T-cell (primary cell): ENCODE data around the gene AMELX. TPM values are rescaled to one million over a fixed set of nuclear protein-coding genes. Genes with fewer than 3 reads are reported as not detected.

ENCODE experiments used
- ATAC-seq, 4 experiments: fragments of 200-7000 bp in 3 of 4; fragments of 150-1000 bp in 1 of 4; cut with Tn5 transposase; replicated peaks in 1 of 4; 1 replicate in 3 of 4; 2 replicates in 1 of 4; pipeline ENCODE4 v1.10.0; 2021; ENCODE audit warnings: moderate library complexity in 3 of 4, mild to moderate bottlenecking in 2 of 4, moderate number of reproducible peaks in 1 of 4
- CTCF ChIA-PET, 2 donors: fragments of 300-600 bp; sonication (Branson Sonifier 250); formaldehyde crosslinking; loops; one replicate each; lab custom pipeline; 2022; ENCODE audit warnings: antibody characterized with exemption in 2 of 2; lab: Charles Lee
- POLR2A ChIA-PET, 2 donors: fragments of 300-600 bp; sonication (Branson Sonifier 250); formaldehyde crosslinking; loops; one replicate each; lab custom pipeline; 2022; ENCODE audit warnings: antibody characterized with exemption in 2 of 2; lab: Charles Lee
- DNase-seq, 35 experiments: peaks; one replicate each; pipeline versions ENCODE4 v3.0.0 to v3.0.0-alpha.2; 2013 to 2023
- H3K27ac ChIP-seq: one replicate; pipeline ENCODE4 v1.5.1; 2013; ENCODE audit warnings: low read length
- H3K27me3 ChIP-seq, 2 experiments: replicated peaks in 1 of 2; 1 replicate in 1 of 2; 2 replicates in 1 of 2; pipeline versions ENCODE4 v1.6.1 to v1.7.0; 2013; ENCODE audit warnings: low read length in 1 of 2, mixed read lengths in 1 of 2; ENCODE audit not compliant: control insufficient read depth in 2 of 2, insufficient read depth in 2 of 2; ENCODE audit errors: extremely low read depth in 1 of 2
- H3K36me3 ChIP-seq, 2 donors: 1 replicate in 1 of 2; 2 replicates in 1 of 2; pipeline versions ENCODE4 v1.6.1 to v1.7.0; 2013; ENCODE audit warnings: low read length in 1 of 2; ENCODE audit not compliant: control insufficient read depth in 2 of 2, insufficient read depth in 1 of 2; ENCODE audit errors: extremely low read depth in 1 of 2
- H3K4me1 ChIP-seq, 2 experiments: 1 replicate in 1 of 2; 2 replicates in 1 of 2; pipeline versions ENCODE4 v1.6.1 to v1.7.0; 2013; ENCODE audit warnings: low read length in 2 of 2, mixed read lengths in 1 of 2; ENCODE audit not compliant: insufficient read depth in 2 of 2, control insufficient read depth in 1 of 2; ENCODE audit errors: extremely low read depth in 1 of 2
- H3K4me3 ChIP-seq, 2 donors: 1 replicate in 1 of 2; 2 replicates in 1 of 2; pipeline versions ENCODE4 v1.5.1 to v1.7.0; 2013; ENCODE audit warnings: mild to moderate bottlenecking in 2 of 2, low read length in 1 of 2, moderate library complexity in 1 of 2; ENCODE audit not compliant: control insufficient read depth in 1 of 2; ENCODE audit errors: extremely low read depth in 1 of 2
- H3K9me3 ChIP-seq: 2 replicates; pipeline ENCODE4 v1.7.0; 2013
- H3K27ac Mint-ChIP-seq, 2 donors: one replicate each; pipeline ENCODE4 v1.8.0; 2020 to 2021; ENCODE audit warnings: mild to moderate bottlenecking in 2 of 2, mixed read lengths in 2 of 2
- H3K27me3 Mint-ChIP-seq, 2 donors: one replicate each; pipeline ENCODE4 v1.8.0; 2021 to 2022; ENCODE audit warnings: mixed read lengths in 2 of 2
- H3K36me3 Mint-ChIP-seq: one replicate; pipeline ENCODE4 v1.8.0; 2021; ENCODE audit warnings: mixed read lengths
- H3K4me1 Mint-ChIP-seq, 3 donors: one replicate each; pipeline ENCODE4 v1.8.0; 2020 to 2022; ENCODE audit warnings: mixed read lengths in 3 of 3, mild to moderate bottlenecking in 1 of 3
- H3K4me3 Mint-ChIP-seq, 3 donors: one replicate each; pipeline ENCODE4 v1.8.0; 2020 to 2022; ENCODE audit warnings: mild to moderate bottlenecking in 3 of 3, mixed read lengths in 3 of 3, moderate library complexity in 3 of 3
- H3K9me3 Mint-ChIP-seq, 3 donors: one replicate each; pipeline ENCODE4 v1.8.0; 2020 to 2022; ENCODE audit warnings: mixed read lengths in 3 of 3
- WGBS: methylation state at CpG from one replicate; pipeline ENCODE4 v1.1.5; 2013; ENCODE audit warnings: missing lambda C conversion rate; ENCODE audit not compliant: insufficient coverage; 5-methylcytosine and 5-hydroxymethylcytosine counted together
- total RNA-seq, 35 experiments: library from RNA in 6 of 35; stranded (reverse) in 6 of 35; fragments of 120-200 nt in 1 of 35; gene quantifications; one replicate each; pipeline versions ENCODE4 v1.2.1 to v1.2.4 and lab custom pipeline; 2013 to 2026

The AMELX gene
- total RNA-seq, 5 donors from 2014 or later (not counting 1 experiment from before 2014, with no cell fraction given): not detected

DNA sequence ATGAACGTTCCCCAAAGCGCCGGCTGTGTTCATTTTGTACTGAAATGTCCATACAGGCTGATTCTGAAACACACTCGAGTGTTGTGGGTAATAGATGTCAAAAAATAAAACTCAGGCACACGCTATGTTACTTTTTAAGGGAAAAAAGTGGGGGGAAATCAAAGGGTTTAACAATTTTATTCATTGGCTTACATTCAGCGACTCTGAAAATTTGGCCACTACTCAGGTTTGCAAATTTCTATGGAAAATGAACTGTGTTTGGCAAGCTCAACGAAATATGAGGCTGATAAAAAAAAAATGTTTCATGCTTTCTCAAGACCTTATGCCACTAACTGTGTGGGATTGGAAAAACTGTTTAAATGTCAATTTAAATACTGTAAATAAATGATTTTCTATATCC is 18.5 kb downstream of the AMELX start:
- Histone ChIP-seq H3K27ac (no peak overlapping the region), H3K4me1 (no peaks in the 10 kb centered on the region), H3K36me3 (no peaks in the 10 kb centered on the region), H3K4me3 (no peak overlapping the region), H3K27me3 (no peaks in the 10 kb centered on the region), H3K9me3 (no peaks in the 10 kb centered on the region)
- no peaks in the 10 kb centered on the region for H3K4me1 Mint-ChIP-seq
- DNase-seq (no peak), ATAC-seq (no peak)
- 80% methylated on average over 1 of the region's 7 CpGs for WGBS
- H3K27ac Mint-ChIP-seq: no peak overlapping the region
- H3K27me3 Mint-ChIP-seq: peaks cover 0 to 2% of the 10 kb centered on the region in 2 donors
- POLR2A ChIA-PET: no interaction called here
- peaks cover 0 to 4% (median 0%) of the 10 kb centered on the region in 3 donors for H3K9me3 Mint-ChIP-seq
- no peak overlapping the region for H3K4me3 Mint-ChIP-seq
- CTCF ChIA-PET: no interaction called here
- H3K36me3 Mint-ChIP-seq: no peaks in the 10 kb centered on the region

- no peak for DNase-seq
- H3K27ac Mint-ChIP-seq: no peak overlapping the region
- H3K4me1 Mint-ChIP-seq: no peaks in the 10 kb centered on the region
- peaks cover 0 to 4% (median 3%) of the 10 kb centered on the region in 3 donors for H3K9me3 Mint-ChIP-seq
- ChIA-PET POLR2A (no interaction called here), CTCF (no interaction called here)
- Histone ChIP-seq H3K27me3 (no peaks in the 10 kb centered on the region), H3K4me3 (no peak overlapping the region), H3K27ac (no peak overlapping the region), H3K36me3 (no peaks in the 10 kb centered on the region), H3K9me3 (no peaks in the 10 kb centered on the region), H3K4me1 (no peaks in the 10 kb centered on the region)
- H3K4me3 Mint-ChIP-seq: no peak overlapping the region
- ATAC-seq: no peak
- H3K27me3 Mint-ChIP-seq: peaks cover 0 to 15% of the 10 kb centered on the region in 2 donors
- H3K36me3 Mint-ChIP-seq: no peaks in the 10 kb centered on the region
- WGBS: no CpG with 5 or more reads among the region's 7 CpGs
These were observed 26.8 kb downstream of the AMELX start for GRCh38 chrX:11319806-11320520.

- no peak overlapping the region for H3K4me3 ChIP-seq
- Mint-ChIP-seq H3K27ac (no peak overlapping the region), H3K4me1 (no peaks in the 10 kb centered on the region), H3K4me3 (no peak overlapping the region), H3K9me3 (peaks cover 0 to 4% (median 3%) of the 10 kb centered on the region in 3 donors), H3K36me3 (no peaks in the 10 kb centered on the region), H3K27me3 (peaks cover 0 to 12% of the 10 kb centered on the region in 2 donors)
- ATAC-seq (no peak), DNase-seq (no peak)
- WGBS: no CpG with 5 or more reads among the region's 2 CpGs
- H3K9me3 ChIP-seq: no peaks in the 10 kb centered on the region
- ChIA-PET CTCF (no interaction called here), POLR2A (no interaction called here)
- H3K4me1 ChIP-seq: no peaks in the 10 kb centered on the region
- H3K27me3 ChIP-seq: no peaks in the 10 kb centered on the region
- no peak overlapping the region for H3K27ac ChIP-seq
- no peaks in the 10 kb centered on the region for H3K36me3 ChIP-seq
These were observed 28.8 kb downstream of the AMELX start for GRCh38 chrX:11321986-11322385.

DNA sequence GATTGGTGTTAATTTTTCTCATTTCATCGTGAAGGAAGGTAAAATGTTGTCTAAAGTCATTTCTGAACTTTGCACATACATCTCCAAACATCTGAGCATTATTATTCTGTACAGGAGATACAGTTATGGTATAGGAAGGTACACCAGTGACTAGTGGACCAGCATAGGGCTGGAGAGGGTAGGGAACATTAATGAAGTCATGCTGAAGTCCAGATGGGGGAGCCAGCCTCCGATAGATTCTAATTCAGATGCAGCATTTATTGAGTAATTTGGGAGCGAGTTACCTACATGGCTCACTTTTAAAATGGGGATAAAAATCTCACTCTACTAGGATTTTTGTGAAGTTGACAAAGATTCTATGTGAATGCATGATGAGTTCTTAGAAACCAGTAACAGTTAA is 34.9 kb downstream of the AMELX start:
- no peaks in the 10 kb centered on the region for H3K36me3 ChIP-seq
- Mint-ChIP-seq H3K4me3 (no peak overlapping the region), H3K36me3 (no peaks in the 10 kb centered on the region), H3K9me3 (peaks cover 0 to 9% (median 3%) of the 10 kb centered on the region in 3 donors), H3K4me1 (no peaks in the 10 kb centered on the region), H3K27ac (no peak overlapping the region), H3K27me3 (peaks cover 0 to 8% of the 10 kb centered on the region in 2 donors)
- no peak overlapping the region for H3K4me3 ChIP-seq
- no peaks in the 10 kb centered on the region for H3K4me1 ChIP-seq
- ChIA-PET CTCF (no interaction called here), POLR2A (no interaction called here)
- ATAC-seq (no peak), DNase-seq (no peak)
- no peak overlapping the region for H3K27ac ChIP-seq
- H3K9me3 ChIP-seq: no peaks in the 10 kb centered on the region
- no CpG with 5 or more reads among the region's 3 CpGs for WGBS
- no peaks in the 10 kb centered on the region for H3K27me3 ChIP-seq

- no peaks in the 10 kb centered on the region for H3K36me3 ChIP-seq
- no peak overlapping the region for H3K4me3 ChIP-seq
- peaks cover 0 to 6% (median 0%) of the 10 kb centered on the region in 3 donors for H3K9me3 Mint-ChIP-seq
- CTCF ChIA-PET: no interaction called here
- H3K36me3 Mint-ChIP-seq: no peaks in the 10 kb centered on the region
- no peak overlapping the region for H3K4me3 Mint-ChIP-seq
- POLR2A ChIA-PET: no interaction called here
- ATAC-seq: no peak
- H3K9me3 ChIP-seq: no peaks in the 10 kb centered on the region
- WGBS: no CpG with 5 or more reads among the region's 5 CpGs
- H3K4me1 ChIP-seq: no peaks in the 10 kb centered on the region
- H3K27ac ChIP-seq: no peak overlapping the region
- no peaks in the 10 kb centered on the region for H3K4me1 Mint-ChIP-seq
- no peak for DNase-seq
- no peak overlapping the region for H3K27ac Mint-ChIP-seq
- H3K27me3 ChIP-seq: no peaks in the 10 kb centered on the region
- peaks cover 0 to 8% of the 10 kb centered on the region in 2 donors for H3K27me3 Mint-ChIP-seq
These were observed 35.8 kb downstream of the AMELX start for GRCh38 chrX:11329021-11329420.

DNA sequence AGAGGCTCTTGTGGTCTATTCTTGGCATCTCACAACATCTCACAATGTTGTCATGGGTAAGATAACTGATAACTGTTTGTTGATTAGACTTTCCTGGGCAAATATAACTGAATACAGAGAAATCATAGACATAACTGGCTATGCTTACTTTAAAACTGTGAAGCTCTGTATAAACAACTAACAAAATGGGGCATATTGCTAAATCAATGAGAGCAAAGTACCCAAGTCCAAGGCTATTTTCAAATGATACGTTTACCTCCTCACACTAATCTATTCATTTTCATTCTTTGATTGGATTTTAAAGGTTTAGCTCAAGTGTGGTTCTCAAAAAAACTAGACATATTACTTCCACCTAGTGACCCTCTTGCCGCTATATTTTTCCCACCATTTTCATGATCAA is 38.6 kb downstream of the AMELX start:
- Histone ChIP-seq H3K27me3 (no peaks in the 10 kb centered on the region), H3K4me1 (no peaks in the 10 kb centered on the region), H3K36me3 (no peaks in the 10 kb centered on the region), H3K27ac (no peak overlapping the region), H3K4me3 (no peak overlapping the region), H3K9me3 (no peaks in the 10 kb centered on the region)
- no peak overlapping the region for H3K27ac Mint-ChIP-seq
- no CpG with 5 or more reads among the region's 2 CpGs for WGBS
- no peak overlapping the region for H3K4me3 Mint-ChIP-seq
- POLR2A ChIA-PET: no interaction called here
- no peaks in the 10 kb centered on the region for H3K36me3 Mint-ChIP-seq
- no peaks in the 10 kb centered on the region for H3K4me1 Mint-ChIP-seq
- CTCF ChIA-PET: no interaction called here
- H3K9me3 Mint-ChIP-seq: peaks cover 0 to 6% (median 0%) of the 10 kb centered on the region in 3 donors
- DNase-seq (no peak), ATAC-seq (no peak)
- H3K27me3 Mint-ChIP-seq: peaks cover 0 to 8% of the 10 kb centered on the region in 2 donors
